Immature natural killer cell (primary cell): ENCODE results near the gene PEX14. TPM values are rescaled to one million over a fixed set of nuclear protein-coding genes. Genes with fewer than 3 reads are reported as not detected.

Experiments used
- DNase-seq, 3 donors: peaks; one replicate each; pipeline ENCODE4 v3.0.0; 2022; ENCODE audit warnings: mixed read lengths in 1 of 3
- H3K27ac Mint-ChIP-seq, 6 donors: one replicate each; pipeline ENCODE4 v1.8.0; 2020; ENCODE audit warnings: mixed read lengths in 6 of 6, mild to moderate bottlenecking in 5 of 6, inconsistent platforms in 4 of 6, moderate library complexity in 3 of 6
- H3K27me3 Mint-ChIP-seq, 3 donors: one replicate each; pipeline ENCODE4 v1.8.0; 2020 to 2021; ENCODE audit warnings: low read depth in 3 of 3, mild to moderate bottlenecking in 3 of 3, mixed read lengths in 3 of 3, moderate library complexity in 3 of 3, inconsistent platforms in 1 of 3
- H3K36me3 Mint-ChIP-seq, 3 donors: one replicate each; pipeline ENCODE4 v1.8.0; 2020; ENCODE audit warnings: mixed read lengths in 3 of 3, inconsistent platforms in 2 of 3, mild to moderate bottlenecking in 2 of 3
- H3K4me1 Mint-ChIP-seq, 2 donors: one replicate each; pipeline ENCODE4 v1.8.0; 2020; ENCODE audit warnings: inconsistent platforms in 2 of 2, mild to moderate bottlenecking in 2 of 2, mixed read lengths in 2 of 2, moderate library complexity in 1 of 2
- H3K4me3 Mint-ChIP-seq, 5 donors: one replicate each; pipeline ENCODE4 v1.8.0; 2020; ENCODE audit warnings: mild to moderate bottlenecking in 5 of 5, mixed read lengths in 5 of 5, inconsistent platforms in 3 of 5, moderate library complexity in 3 of 5
- H3K9me3 Mint-ChIP-seq, 6 donors: one replicate each; pipeline ENCODE4 v1.8.0; 2020; ENCODE audit warnings: mild to moderate bottlenecking in 6 of 6, mixed read lengths in 6 of 6, inconsistent platforms in 4 of 6, moderate library complexity in 3 of 6
- polyA plus RNA-seq, 3 donors: library from polyadenylated mRNA; unstranded; fragments of 300-500 nt; fragmentation: Illumina TruSeq; gene quantifications; one replicate each; pipeline ENCODE4 v1.2.3, GENCODE V29; 2021

The PEX14 gene
- polyA plus RNA-seq, 3 donors from 2014 or later = 2.0 to 7.5 (median 4.1) TPM

DNA sequence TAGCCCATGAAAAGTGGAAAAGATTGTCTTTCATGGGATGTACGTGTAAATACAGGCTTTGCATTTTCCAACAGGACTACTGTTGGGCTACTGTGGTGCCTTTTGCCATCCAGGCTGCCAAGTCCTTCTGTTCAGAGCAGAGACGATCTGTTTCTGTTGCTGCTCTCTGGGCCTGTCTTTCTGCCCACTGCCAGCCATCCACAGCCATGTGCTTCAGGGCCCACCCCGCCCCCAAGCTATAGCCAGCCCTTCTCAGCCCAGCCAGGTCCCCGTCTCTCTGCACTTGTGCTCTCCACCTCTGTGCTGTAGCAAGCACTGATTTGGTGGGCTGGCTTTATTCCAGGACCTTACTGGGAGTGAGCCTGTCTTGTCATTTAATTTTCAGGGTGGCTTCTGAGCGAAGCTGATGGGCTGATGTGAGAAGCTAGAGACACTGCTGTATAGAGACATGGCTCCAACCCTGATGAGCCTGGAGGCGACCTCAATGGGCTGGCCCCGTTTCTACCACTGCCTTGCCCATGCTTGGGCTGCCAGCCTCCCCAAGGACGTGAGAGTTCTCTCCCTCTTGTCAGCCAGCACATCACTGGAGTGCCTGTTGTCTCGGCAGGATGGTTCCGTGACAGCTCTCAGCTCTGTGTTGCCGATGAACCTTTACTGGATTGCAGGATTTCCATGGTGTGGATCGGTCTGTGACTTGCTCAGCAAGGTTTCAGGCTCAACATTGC, 137.8 kb downstream of the PEX14 start:
- Mint-ChIP-seq H3K27me3 (no peaks in the 10 kb centered on the region), H3K27ac (peak overlapping the region in 2 of 6 donors; percentile 37 to 48), H3K36me3 (no peaks in the 10 kb centered on the region), H3K4me1 (peaks cover 0 to 4% of the 10 kb centered on the region in 2 donors), H3K4me3 (no peak overlapping the region), H3K9me3 (no peaks in the 10 kb centered on the region)
- no peak for DNase-seq

DNA sequence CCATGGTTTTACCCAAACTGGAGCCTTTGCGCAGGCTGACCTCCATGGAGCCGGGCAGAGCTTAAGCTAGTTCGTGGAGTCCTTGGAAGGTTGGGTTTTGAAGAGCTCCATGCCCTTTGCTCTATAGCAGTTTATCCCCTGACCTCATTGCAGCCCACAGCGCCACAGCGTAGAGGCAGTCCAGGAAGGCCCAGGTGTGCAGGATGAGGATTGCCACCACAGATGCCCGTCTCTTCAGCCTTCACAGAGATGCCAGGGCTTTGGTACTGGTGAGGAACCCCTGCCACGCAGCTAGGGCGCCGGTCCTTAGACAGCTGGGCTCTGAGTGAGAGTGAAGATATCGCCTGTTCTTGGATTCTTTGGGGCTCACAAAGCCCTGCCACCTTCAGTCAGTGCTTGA, 138.6 kb downstream of the PEX14 start:
- Mint-ChIP-seq H3K4me1 (peaks cover 0 to 4% of the 10 kb centered on the region in 2 donors), H3K4me3 (no peak overlapping the region), H3K36me3 (no peaks in the 10 kb centered on the region), H3K9me3 (no peaks in the 10 kb centered on the region), H3K27ac (peak overlapping the region in 1 of 6 donors; percentile 37), H3K27me3 (no peaks in the 10 kb centered on the region)
- no peak for DNase-seq

DNA sequence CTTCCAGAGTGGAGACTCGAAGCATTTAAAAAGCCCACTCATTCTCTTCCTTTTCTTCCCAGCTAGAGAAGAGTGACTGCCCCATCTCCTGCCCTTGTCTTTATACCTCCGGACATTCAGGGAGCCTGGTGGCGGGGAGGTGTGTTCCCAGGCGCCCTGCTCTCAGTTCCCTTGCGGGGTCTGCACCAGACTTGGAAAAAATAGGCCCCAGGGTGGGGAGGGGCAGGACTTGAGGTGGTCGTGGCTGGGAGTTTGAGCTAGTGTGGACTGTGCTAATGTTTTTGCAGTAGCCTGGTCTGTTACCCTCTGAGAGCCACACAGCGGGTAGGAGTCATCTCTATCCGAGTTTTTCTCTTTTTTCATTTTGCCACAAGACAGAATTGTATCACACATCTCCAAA, 139.1 kb downstream of the PEX14 start:
- H3K27me3 Mint-ChIP-seq = no peaks in the 10 kb centered on the region
- no peak overlapping the region for H3K27ac Mint-ChIP-seq
- peaks cover 0 to 4% of the 10 kb centered on the region in 2 donors for H3K4me1 Mint-ChIP-seq
- H3K4me3 Mint-ChIP-seq = no peak overlapping the region
- no peak for DNase-seq
- no peaks in the 10 kb centered on the region for H3K9me3 Mint-ChIP-seq
- no peaks in the 10 kb centered on the region for H3K36me3 Mint-ChIP-seq

GRCh38 chr1:10614377-10615225, 139.9 kb downstream of the PEX14 start:
- Mint-ChIP-seq H3K4me3 (no peak overlapping the region), H3K36me3 (no peaks in the 10 kb centered on the region), H3K4me1 (peaks cover 0 to 4% of the 10 kb centered on the region in 2 donors), H3K27me3 (no peaks in the 10 kb centered on the region), H3K27ac (peak overlapping the region in 1 of 6 donors; percentile 7), H3K9me3 (no peaks in the 10 kb centered on the region)
- DNase-seq = no peak

DNA sequence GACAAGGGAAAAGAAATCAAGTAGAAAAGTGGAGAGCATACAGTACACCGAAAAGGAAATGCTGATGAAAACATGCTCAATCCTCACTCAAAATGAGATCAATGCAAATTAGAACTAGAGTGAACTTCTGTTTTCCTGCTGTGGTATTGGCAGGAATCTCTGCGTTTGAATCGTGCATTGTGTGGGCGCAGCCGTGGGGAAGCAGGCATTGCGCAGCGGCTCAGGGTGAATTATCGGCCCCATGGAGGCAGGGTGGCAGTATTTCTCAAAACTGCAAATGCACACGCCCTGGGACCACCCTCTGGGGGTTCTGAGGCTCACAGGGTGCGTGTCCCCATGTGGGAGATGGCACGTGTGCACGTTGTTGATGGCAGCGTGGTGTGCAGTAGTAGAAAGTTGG, 140.6 kb downstream of the PEX14 start:
- H3K36me3 Mint-ChIP-seq = no peaks in the 10 kb centered on the region
- H3K27ac Mint-ChIP-seq = peak overlapping the region in 1 of 6 donors; percentile 43
- peaks cover 0 to 4% of the 10 kb centered on the region in 2 donors for H3K4me1 Mint-ChIP-seq
- DNase-seq = no peak
- H3K27me3 Mint-ChIP-seq = no peaks in the 10 kb centered on the region
- no peaks in the 10 kb centered on the region for H3K9me3 Mint-ChIP-seq
- H3K4me3 Mint-ChIP-seq = no peak overlapping the region

DNA sequence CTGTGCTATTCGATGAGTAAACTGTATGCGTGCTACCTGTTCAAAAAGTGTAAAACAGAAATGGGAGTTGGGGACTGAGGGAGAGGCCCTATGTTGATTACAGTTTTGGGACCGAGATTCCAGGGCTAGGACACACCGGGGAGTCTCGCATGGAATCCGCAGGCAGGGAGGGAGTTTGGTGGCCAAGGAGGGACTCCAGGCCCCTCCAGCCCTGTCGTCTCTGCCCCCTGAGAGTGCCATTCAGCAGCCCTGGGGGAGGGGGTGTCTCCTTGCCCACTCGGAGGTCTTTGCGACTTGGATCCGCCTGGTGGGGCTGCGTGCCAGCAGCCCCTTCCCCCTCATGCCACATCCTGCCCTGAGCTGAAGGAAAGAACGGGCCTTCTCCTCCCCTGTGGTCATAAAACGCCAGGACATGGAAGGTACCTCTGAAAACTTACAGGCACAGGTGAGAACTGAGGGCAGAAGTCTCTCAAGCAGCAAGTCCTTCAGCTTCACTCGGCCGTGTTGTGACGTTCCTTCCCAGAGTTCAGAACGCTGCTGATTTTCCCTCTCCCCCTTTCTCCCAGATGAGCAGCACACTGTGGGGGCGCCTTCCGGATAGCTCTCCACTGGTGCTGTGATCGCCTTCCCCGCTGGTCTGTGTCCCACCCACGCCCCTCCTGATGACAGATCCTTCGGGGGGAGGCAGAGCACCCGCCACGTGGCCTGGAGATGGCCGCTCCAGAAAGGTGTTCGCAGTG, 141.4 kb downstream of the PEX14 start:
- H3K27ac Mint-ChIP-seq = peak overlapping the region in 1 of 6 donors; percentile 43
- no peak for DNase-seq
- no peaks in the 10 kb centered on the region for H3K36me3 Mint-ChIP-seq
- H3K4me3 Mint-ChIP-seq = no peak overlapping the region
- H3K9me3 Mint-ChIP-seq = no peaks in the 10 kb centered on the region
- peaks cover 0 to 4% of the 10 kb centered on the region in 2 donors for H3K4me1 Mint-ChIP-seq
- H3K27me3 Mint-ChIP-seq = no peaks in the 10 kb centered on the region

GRCh38 chr1:10616696-10617095, 141.9 kb downstream of the PEX14 start:
- Mint-ChIP-seq H3K4me3 (no peak overlapping the region), H3K4me1 (peaks cover 0 to 4% of the 10 kb centered on the region in 2 donors), H3K9me3 (no peaks in the 10 kb centered on the region), H3K27me3 (no peaks in the 10 kb centered on the region), H3K36me3 (no peaks in the 10 kb centered on the region), H3K27ac (no peak overlapping the region)
- DNase-seq = no peak

- Mint-ChIP-seq H3K36me3 (peaks cover 0 to 3% (median 2%) of the 10 kb centered on the region in 3 donors), H3K4me1 (peaks cover 0 to 4% of the 10 kb centered on the region in 2 donors), H3K9me3 (no peaks in the 10 kb centered on the region), H3K27me3 (no peaks in the 10 kb centered on the region), H3K4me3 (no peak overlapping the region), H3K27ac (no peak overlapping the region)
- DNase-seq = no peak
These were observed 142.6 kb downstream of the PEX14 start for GRCh38 chr1:10617318-10617717.

GRCh38 chr1:10617931-10618885, 143.5 kb downstream of the PEX14 start:
- Mint-ChIP-seq H3K36me3 (peaks cover 0 to 5% (median 4%) of the 10 kb centered on the region in 3 donors), H3K9me3 (no peaks in the 10 kb centered on the region), H3K4me3 (no peak overlapping the region), H3K4me1 (peaks cover 0 to 4% of the 10 kb centered on the region in 2 donors), H3K27ac (peak overlapping the region in 2 of 6 donors; percentile 24 to 53), H3K27me3 (no peaks in the 10 kb centered on the region)
- no peak for DNase-seq

DNA sequence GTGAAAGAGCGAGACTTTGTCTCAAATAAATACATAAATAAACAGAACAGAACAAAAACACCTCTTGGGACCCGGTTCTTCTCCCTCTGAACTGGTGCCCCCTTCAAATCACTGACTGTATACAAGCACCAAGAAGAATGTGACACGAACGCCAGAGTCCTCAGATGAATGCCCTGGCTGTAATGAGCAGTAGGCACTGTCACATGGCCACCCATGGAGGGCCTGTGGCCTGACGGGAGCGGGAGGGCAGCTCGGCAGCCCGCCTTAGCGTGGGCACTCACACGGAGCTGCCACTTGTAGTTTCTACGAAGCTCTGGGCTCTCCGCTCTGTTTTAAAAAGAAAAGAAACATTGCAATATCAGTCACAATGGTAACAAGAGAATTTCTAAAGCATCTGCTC, 146.0 kb downstream of the PEX14 start:
- Mint-ChIP-seq H3K27ac (no peak overlapping the region), H3K27me3 (no peaks in the 10 kb centered on the region), H3K4me3 (no peak overlapping the region), H3K4me1 (no peaks in the 10 kb centered on the region), H3K36me3 (peaks cover 6 to 8% (median 7%) of the 10 kb centered on the region in 3 donors), H3K9me3 (no peaks in the 10 kb centered on the region)
- no peak for DNase-seq

DNA sequence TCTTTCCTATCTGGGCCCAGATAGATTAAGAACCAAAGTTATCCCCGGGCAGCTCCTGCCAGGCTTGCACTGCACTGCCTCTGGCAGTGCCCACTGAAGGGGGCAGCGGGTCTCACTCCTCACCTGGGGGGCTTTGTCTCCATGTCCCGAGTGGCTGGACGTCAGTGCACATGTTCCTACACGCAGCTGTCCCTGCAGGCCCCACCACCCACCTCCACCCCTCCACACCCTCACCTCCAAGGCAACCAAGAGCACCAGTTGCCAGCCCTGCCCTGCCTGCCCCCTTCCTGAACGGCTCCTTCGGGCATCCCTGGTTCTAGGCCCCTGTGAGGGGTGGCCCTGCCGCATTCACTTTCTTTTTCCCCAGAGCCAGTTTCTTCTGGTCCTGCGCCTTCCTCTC, 147.2 kb downstream of the PEX14 start:
- Mint-ChIP-seq H3K9me3 (no peaks in the 10 kb centered on the region), H3K27me3 (no peaks in the 10 kb centered on the region), H3K4me1 (no peaks in the 10 kb centered on the region), H3K27ac (peak overlapping the region in 2 of 6 donors; percentile 51 to 78), H3K4me3 (no peak overlapping the region), H3K36me3 (peaks cover 6 to 8% (median 7%) of the 10 kb centered on the region in 3 donors)
- no peak for DNase-seq

DNA sequence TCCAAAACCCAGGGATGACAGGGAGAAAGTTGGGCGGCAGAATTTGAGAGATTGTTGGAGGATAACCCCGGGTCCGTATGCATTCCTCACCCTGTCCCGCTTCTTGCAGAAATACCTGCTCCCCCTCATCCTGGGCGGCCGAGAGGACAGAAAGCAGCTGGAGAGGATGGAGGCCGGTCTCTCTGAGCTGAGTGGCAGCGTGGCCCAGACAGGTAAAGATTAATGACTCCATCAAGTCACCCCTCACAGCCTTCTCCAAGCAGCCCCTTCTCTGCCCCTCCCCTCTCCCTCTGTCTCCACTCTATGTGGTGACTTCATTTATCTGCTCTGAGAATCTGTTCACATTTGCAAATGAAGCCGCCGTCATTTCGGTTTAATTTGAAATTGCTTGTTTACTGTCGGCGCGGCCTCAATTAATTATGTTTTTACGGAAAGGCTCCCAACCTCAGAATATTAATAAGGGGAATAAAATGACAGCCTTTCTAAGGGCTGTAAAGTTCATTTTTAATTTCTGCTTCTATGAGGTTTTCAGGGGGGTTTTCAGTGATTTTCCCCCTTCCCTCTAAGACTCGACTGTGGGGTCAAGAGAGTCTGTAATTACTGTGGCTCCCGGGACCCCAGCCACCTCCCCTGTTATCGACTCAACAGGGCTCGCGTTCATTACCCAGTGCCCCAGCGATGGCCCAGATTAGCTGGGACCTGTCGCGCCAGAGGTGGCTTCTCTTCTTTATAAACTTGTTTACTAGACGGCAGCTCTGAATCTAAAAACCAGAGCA, 148.3 kb downstream of the PEX14 start:
- H3K36me3 Mint-ChIP-seq = peaks cover 6 to 8% (median 7%) of the 10 kb centered on the region in 3 donors
- no peaks in the 10 kb centered on the region for H3K9me3 Mint-ChIP-seq
- H3K4me3 Mint-ChIP-seq = no peak overlapping the region

More for the DNA sequence above, 148.3 kb downstream of the PEX14 start:
- no peaks in the 10 kb centered on the region for H3K27me3 Mint-ChIP-seq
- H3K4me1 Mint-ChIP-seq = no peaks in the 10 kb centered on the region
- no peak for DNase-seq
- no peak overlapping the region for H3K27ac Mint-ChIP-seq
